Progenitor cell of endocrine pancreas (in vitro differentiated cells): ENCODE data around the gene NEXN. TPM values are rescaled to one million over a fixed set of nuclear protein-coding genes. Genes with fewer than 3 reads are reported as not detected.

Experiments
- DNase-seq: peaks from one replicate; pipeline ENCODE4 v3.0.0; 2021; ENCODE audit warnings: low spot score; ENCODE audit not compliant: unreplicated experiment
- H3K27ac Mint-ChIP-seq: 2 replicates; pipeline ENCODE4 v1.8.0; 2021; ENCODE audit warnings: mild to moderate bottlenecking, moderate library complexity, mixed read lengths
- H3K27me3 Mint-ChIP-seq: 2 replicates; pipeline ENCODE4 v1.8.0; 2021; ENCODE audit warnings: mixed read lengths
- H3K36me3 Mint-ChIP-seq: 2 replicates; pipeline ENCODE4 v1.8.0; 2022; ENCODE audit warnings: mixed read lengths; ENCODE audit not compliant: insufficient read depth
- H3K4me1 Mint-ChIP-seq: 2 replicates; pipeline ENCODE4 v1.8.0; 2021; ENCODE audit warnings: low read depth, mixed read lengths
- H3K4me3 Mint-ChIP-seq: 2 replicates; pipeline ENCODE4 v1.8.0; 2021; ENCODE audit warnings: low read depth, mild to moderate bottlenecking, moderate library complexity, mixed read lengths
- H3K9me3 Mint-ChIP-seq: 2 replicates; pipeline ENCODE4 v1.8.0; 2021; ENCODE audit warnings: low read depth, mixed read lengths
- CTCF ChIP-seq: fragments of 200-600 bp; sonication (generic); IDR thresholded peaks from one replicate; pipeline ENCODE4 v1.5.0; 2021; ENCODE audit warnings: antibody characterized with exemption, mild to moderate bottlenecking; ENCODE audit not compliant: unreplicated experiment
- total RNA-seq: library from RNA; stranded (reverse); gene quantifications from 2 replicates; pipeline ENCODE4 v1.2.1, GENCODE V29; 2021

Gene NEXN
- total RNA-seq, 1 donor from 2014 or later: 6.5 TPM

GRCh38 chr1:77970192-77970591 is 81.8 kb downstream of the NEXN start:
- Mint-ChIP-seq H3K27ac (no peak overlapping the region), H3K4me1 (peaks cover 9% of the 10 kb centered on the region), H3K4me3 (no peak overlapping the region), H3K36me3 (peaks cover 37% of the 10 kb centered on the region), H3K9me3 (no peaks in the 10 kb centered on the region), H3K27me3 (no peaks in the 10 kb centered on the region)
- DNase-seq: no peak
- TF ChIP-seq CTCF: no peak

GRCh38 chr1:77972080-77972479 is 83.7 kb downstream of the NEXN start:
- no peak overlapping the region for H3K4me3 Mint-ChIP-seq
- peaks cover 35% of the 10 kb centered on the region for H3K36me3 Mint-ChIP-seq
- H3K27ac Mint-ChIP-seq: peak overlapping the region; percentile 21
- DNase-seq: no peak
- TF ChIP-seq CTCF: no peak
- no peaks in the 10 kb centered on the region for H3K27me3 Mint-ChIP-seq
- H3K4me1 Mint-ChIP-seq: peaks cover 26% of the 10 kb centered on the region
- H3K9me3 Mint-ChIP-seq: no peaks in the 10 kb centered on the region

GRCh38 chr1:77975386-77975785 is 87.0 kb downstream of the NEXN start:
- Mint-ChIP-seq H3K36me3 (peaks cover 23% of the 10 kb centered on the region), H3K27me3 (no peaks in the 10 kb centered on the region), H3K27ac (peak overlapping the region; percentile 71), H3K4me3 (no peak overlapping the region), H3K9me3 (no peaks in the 10 kb centered on the region), H3K4me1 (peaks cover 29% of the 10 kb centered on the region)
- TF ChIP-seq CTCF: no peak
- no peak for DNase-seq

GRCh38 chr1:77975907-77976306 is 87.5 kb downstream of the NEXN start:
- Mint-ChIP-seq H3K9me3 (no peaks in the 10 kb centered on the region), H3K4me3 (no peak overlapping the region), H3K27me3 (no peaks in the 10 kb centered on the region), H3K4me1 (peaks cover 33% of the 10 kb centered on the region), H3K36me3 (peaks cover 23% of the 10 kb centered on the region), H3K27ac (peak overlapping the region; percentile 69)
- TF ChIP-seq CTCF: no peak
- no peak for DNase-seq

- TF ChIP-seq CTCF: no peak
- DNase-seq: no peak
- Mint-ChIP-seq H3K4me3 (no peak overlapping the region), H3K27ac (peak overlapping the region; percentile 91), H3K4me1 (peaks cover 31% of the 10 kb centered on the region), H3K9me3 (no peaks in the 10 kb centered on the region), H3K27me3 (no peaks in the 10 kb centered on the region), H3K36me3 (peaks cover 21% of the 10 kb centered on the region)
Measured at GRCh38 chr1:77976433-77977076, 88.1 kb downstream of the NEXN start.
